ENCODE results near the gene CROCC.
"Not testable (repeated sequence)": the region's sequence is repeated elsewhere in the genome, so short reads cannot be mapped to it uniquely, and the experiment has no call there.

GRCh38 chr1:16895598-16896315 is 26.0 kb upstream of the CROCC start, which contains the start of gene RNU1-2:
- TF ChIP-seq CTCF (IDR thresholded peaks at IDR 0.05; ENCODE audit: low read depth, low read length, missing input control); RAD21 (IDR thresholded peaks at IDR 0.05); MAX (IDR thresholded peaks at IDR 0.05); HNF4G (IDR thresholded peaks at IDR 0.05); FOXA1 (IDR thresholded peaks at IDR 0.05); ATF3 (IDR thresholded peaks at IDR 0.05); EGR1 (IDR thresholded peaks at IDR 0.05; ENCODE audit: low read depth in 2 of 2): not testable (repeated sequence)
- peak; percentile 32 to 59 for TF ChIP-seq GABPA (IDR thresholded peaks at IDR 0.05 in 1 of 2, conservative IDR thresholded peaks at IDR 0.05 in 1 of 2)
- TF ChIP-seq ZBTB33 (IDR thresholded peaks at IDR 0.05): peak; percentile 36
- peak; percentile 30 for TF ChIP-seq REST (IDR thresholded peaks at IDR 0.05)
- TF ChIP-seq TAF1 (conservative IDR thresholded peaks at IDR 0.05): peak; percentile 46
- peak; percentile 72 for TF ChIP-seq SP1 (IDR thresholded peaks at IDR 0.05)
- TF ChIP-seq RXRA (IDR thresholded peaks at IDR 0.05): peak; percentile 33 to 61
- peak; percentile 80 for TF ChIP-seq YY1 (IDR thresholded peaks at IDR 0.05)
